LoVo (cell line): Measurements from ENCODE around the gene CTTNBP2NL.
"Not testable (repeated sequence)": the region's sequence is repeated elsewhere in the genome, so short reads cannot be mapped to it uniquely, and the experiment has no call there.

Experiments used
- DNase-seq: peaks from one replicate; pipeline ENCODE4 v3.0.0-alpha.2; 2016; ENCODE audit warnings: low spot score

The CTTNBP2NL gene

GRCh38 chr1:112386731-112387346, 9.2 kb upstream of the CTTNBP2NL start:
- no peak for DNase-seq

GRCh38 chr1:112387807-112388206, 8.2 kb upstream of the CTTNBP2NL start:
- no peak for DNase-seq

GRCh38 chr1:112388436-112388835, 7.6 kb upstream of the CTTNBP2NL start:
- no peak for DNase-seq

DNA sequence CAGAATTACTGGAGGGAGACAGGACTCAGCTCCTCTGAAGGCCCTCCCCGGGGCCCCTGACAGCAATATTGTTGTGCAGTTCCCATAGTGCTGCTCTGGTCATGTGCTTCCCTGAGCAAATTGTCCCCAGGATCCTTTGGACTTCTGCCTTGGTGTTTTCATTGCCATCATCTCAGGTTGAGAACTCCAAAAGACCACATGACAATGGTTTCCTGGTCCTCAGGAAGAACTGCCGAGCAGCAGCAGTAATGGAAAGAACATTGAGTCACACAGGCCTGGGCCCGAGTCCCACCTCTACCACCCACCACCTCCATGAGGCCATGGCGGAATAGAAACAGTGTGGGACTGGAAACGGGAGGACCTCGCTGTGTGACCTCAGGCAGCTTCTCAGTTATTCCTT, 6.3 kb upstream of the CTTNBP2NL start:
- no peak for DNase-seq

- not testable (repeated sequence) for DNase-seq
These were observed 5.7 kb upstream of the CTTNBP2NL start for GRCh38 chr1:112390335-112390734.

- DNase-seq: peak; percentile 95
These were observed 5.0 kb upstream of the CTTNBP2NL start for GRCh38 chr1:112390775-112391602.

DNA sequence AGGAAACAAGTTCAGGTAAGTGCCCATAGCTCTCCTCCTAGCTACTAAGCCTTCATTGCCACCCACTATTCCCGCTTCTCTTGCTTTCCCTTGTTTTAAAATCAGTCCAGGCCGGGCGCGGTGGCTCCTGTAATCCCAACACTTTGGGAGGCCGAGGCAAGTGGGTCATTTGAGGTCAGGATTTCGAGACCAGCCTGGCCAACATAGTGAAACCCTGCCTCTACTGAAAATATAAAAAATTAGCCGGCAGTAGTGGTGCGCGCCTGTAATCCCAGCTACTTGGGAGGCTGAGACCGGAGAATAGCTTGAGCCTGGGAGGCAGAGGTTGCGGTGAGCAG, 4.4 kb upstream of the CTTNBP2NL start:
- no peak for DNase-seq

GRCh38 chr1:112393631-112393974, 2.4 kb upstream of the CTTNBP2NL start:
- no peak for DNase-seq

- no peak for DNase-seq
These were observed 1.3 kb upstream of the CTTNBP2NL start for GRCh38 chr1:112394743-112395062.

- DNase-seq: no peak
These were observed 676 bp upstream of the CTTNBP2NL start for GRCh38 chr1:112395256-112395820.

- peak; percentile 34 for DNase-seq
These were observed 848 bp downstream of the CTTNBP2NL start for GRCh38 chr1:112396653-112397471.

GRCh38 chr1:112397841-112398240, 1.8 kb downstream of the CTTNBP2NL start:
- no peak for DNase-seq

GRCh38 chr1:112399456-112399855, 3.4 kb downstream of the CTTNBP2NL start:
- no peak for DNase-seq

GRCh38 chr1:112400706-112401105, 4.7 kb downstream of the CTTNBP2NL start:
- not testable (repeated sequence) for DNase-seq

- no peak for DNase-seq
These were observed 6.9 kb downstream of the CTTNBP2NL start for GRCh38 chr1:112402682-112403643.

DNA sequence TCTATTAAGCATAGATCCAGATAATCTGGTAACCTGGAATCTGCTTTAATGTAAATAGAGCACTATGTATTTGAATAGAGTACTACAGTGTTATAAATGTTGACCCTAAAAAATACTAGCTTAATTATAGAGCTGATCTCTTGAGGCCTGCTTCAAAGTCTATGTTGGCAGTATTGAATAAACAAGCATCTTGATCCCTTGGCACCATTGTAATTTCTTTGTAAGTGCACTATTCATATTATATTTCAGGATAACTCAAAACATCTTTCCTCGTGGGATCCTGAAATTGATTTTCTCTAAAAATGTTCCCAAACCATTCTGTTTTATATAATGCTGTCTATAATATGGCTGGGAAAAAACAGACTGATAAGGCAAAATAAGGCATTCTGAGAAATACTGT, 10.8 kb downstream of the CTTNBP2NL start:
- DNase-seq: no peak

GRCh38 chr1:112409414-112409813, 13.4 kb downstream of the CTTNBP2NL start:
- no peak for DNase-seq

DNA sequence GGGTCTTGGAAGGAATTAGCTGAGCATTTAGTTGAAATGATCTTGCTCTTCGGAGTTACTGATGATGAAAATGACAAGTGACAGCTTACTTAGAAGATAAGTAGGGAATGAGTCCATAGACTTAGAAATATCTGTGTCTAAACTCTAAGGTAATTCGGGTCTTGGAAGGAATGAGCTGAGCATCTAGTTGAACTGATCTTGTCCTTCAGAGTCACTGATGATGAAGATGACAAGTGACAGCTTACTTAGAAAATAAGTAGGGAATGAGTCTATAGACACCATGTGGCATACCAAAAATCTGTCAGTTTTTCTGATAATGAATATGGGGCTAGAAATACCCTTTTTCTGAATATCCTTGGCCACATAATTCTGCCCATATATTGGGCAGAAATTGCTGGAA, 14.7 kb downstream of the CTTNBP2NL start:
- no peak for DNase-seq

DNA sequence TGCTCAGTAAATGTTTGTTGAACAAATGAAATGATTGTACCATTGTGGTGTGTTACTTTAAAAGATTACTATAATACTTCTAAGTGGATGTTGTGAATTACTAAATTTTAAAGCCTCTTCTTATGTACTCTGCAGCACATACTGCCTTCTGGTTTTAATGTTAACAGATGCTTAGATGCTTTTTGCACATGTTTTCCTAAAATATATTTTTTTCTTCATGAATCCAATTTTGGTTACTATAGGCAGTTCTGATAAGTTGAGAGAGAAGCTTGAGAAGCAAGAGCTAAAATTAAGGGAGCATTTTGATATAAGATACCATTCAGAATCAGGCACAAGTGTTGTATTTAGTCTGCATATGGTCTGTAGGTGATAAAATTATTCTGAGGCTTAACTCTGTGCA, 21.3 kb downstream of the CTTNBP2NL start:
- no peak for DNase-seq

DNA sequence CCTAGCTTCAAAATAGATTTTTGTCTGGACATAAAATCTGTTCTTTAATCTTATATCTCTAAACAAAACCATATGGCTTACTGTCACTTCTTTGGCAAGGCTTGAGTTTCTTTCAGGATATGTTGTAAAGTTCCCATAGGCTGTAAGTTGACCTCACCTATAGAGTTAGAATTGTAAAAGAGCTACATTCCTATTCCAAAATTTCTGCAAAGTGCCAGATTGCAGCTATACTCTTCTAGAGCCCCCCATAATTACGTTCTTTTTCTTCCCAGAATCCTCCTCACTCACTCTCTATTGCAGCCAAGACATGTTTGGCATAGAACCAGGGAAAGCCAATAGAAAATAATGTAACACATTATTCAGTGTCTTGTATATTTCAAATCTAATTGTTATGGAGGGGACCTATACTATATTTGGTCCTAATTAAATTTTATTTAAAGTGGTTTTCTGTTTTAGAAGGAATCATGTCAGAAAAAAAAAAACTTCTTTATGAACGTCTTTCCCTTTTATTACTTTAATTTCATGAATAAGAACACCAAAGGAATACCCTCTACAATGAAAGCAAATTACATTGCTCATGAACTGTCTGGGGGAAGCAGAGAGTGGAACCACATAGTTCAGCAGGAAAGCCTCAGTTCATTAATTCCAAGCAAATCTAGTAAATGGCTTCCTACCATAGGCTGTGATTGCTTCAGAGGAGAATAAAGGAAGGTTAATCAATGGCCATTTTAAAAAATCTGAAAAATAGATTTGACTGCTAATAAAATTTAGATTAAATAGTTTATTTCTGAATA, 22.3 kb downstream of the CTTNBP2NL start:
- DNase-seq: no peak

- no peak for DNase-seq
These were observed 27.2 kb downstream of the CTTNBP2NL start for GRCh38 chr1:112423207-112423606.
